WTC11 (cell line): ENCODE results near the gene ZNF609. TPM values are rescaled to one million over a fixed set of nuclear protein-coding genes. Genes with fewer than 3 reads are reported as not detected.

Experiments
- ATAC-seq: fragments of 200-7000 bp; cut with Tn5 transposase; 2 replicates; pipeline ENCODE4 v1.10.0; 2021; ENCODE audit warnings: mild to moderate bottlenecking, moderate library complexity
- CTCF ChIA-PET: fragments of 300-600 bp; sonication (Branson Sonifier 250); formaldehyde crosslinking; loops from one replicate; lab custom pipeline; 2021; ENCODE audit warnings: antibody characterized with exemption; lab: Charles Lee
- POLR2A ChIA-PET: fragments of 350-600 bp; sonication (Branson Sonifier 250); formaldehyde crosslinking; loops from one replicate; lab custom pipeline; 2021; ENCODE audit warnings: antibody characterized with exemption; lab: Charles Lee
- DNase-seq: peaks from one replicate; pipeline ENCODE4 v3.0.0; 2021; ENCODE audit warnings: low spot score
- H3K27ac Mint-ChIP-seq: 2 replicates; pipeline ENCODE4 v1.8.0; 2021; ENCODE audit warnings: mixed read lengths
- H3K27me3 Mint-ChIP-seq: 2 replicates; pipeline ENCODE4 v1.8.0; 2021; ENCODE audit warnings: low read depth, mild to moderate bottlenecking, moderate library complexity, mixed read lengths
- H3K36me3 Mint-ChIP-seq: 2 replicates; pipeline ENCODE4 v1.8.0; 2021; ENCODE audit warnings: mixed read lengths
- H3K4me1 Mint-ChIP-seq: 2 replicates; pipeline ENCODE4 v1.8.0; 2022; ENCODE audit warnings: mixed read lengths
- H3K4me3 Mint-ChIP-seq: 2 replicates; pipeline ENCODE4 v1.8.0; 2021; ENCODE audit warnings: mild to moderate bottlenecking, moderate library complexity, mixed read lengths
- H3K9me3 Mint-ChIP-seq: 2 replicates; pipeline ENCODE4 v1.8.0; 2021; ENCODE audit warnings: mixed read lengths
- ATF1 ChIP-seq: sonication (generic); formaldehyde crosslinking; IDR thresholded peaks from 2 replicates; pipeline ENCODE4 v1.8.1; 2023; ENCODE audit warnings: mild to moderate bottlenecking, moderate library complexity, missing genetic modification reagents
- CREM ChIP-seq: sonication (generic); formaldehyde crosslinking; IDR thresholded peaks from 2 replicates; pipeline ENCODE4 v1.8.1; 2022; ENCODE audit warnings: mild to moderate bottlenecking, missing genetic modification reagents, moderate library complexity
- ELF4 ChIP-seq: sonication (generic); formaldehyde crosslinking; IDR thresholded peaks from 2 replicates; pipeline ENCODE4 v1.8.1; 2022; ENCODE audit warnings: low read depth, mild to moderate bottlenecking, moderate library complexity, missing genetic modification reagents
- EMX1 ChIP-seq: fragments of 250-450 bp; sonication (Bioruptor Pico); IDR thresholded peaks from 2 replicates; pipeline ENCODE4 v1.8.0; 2021; ENCODE audit warnings: mild to moderate bottlenecking
- FOXJ3 ChIP-seq: sonication (generic); formaldehyde crosslinking; IDR thresholded peaks from 2 replicates; pipeline ENCODE4 v1.9.0; 2021; ENCODE audit warnings: missing genetic modification reagents, mild to moderate bottlenecking, borderline replicate concordance
- NFYB ChIP-seq: sonication (generic); formaldehyde crosslinking; conservative IDR thresholded peaks from 2 replicates; pipeline ENCODE4 v1.8.0; 2022; ENCODE audit warnings: low read depth, missing genetic modification reagents
- NR1H2 ChIP-seq: sonication (generic); formaldehyde crosslinking; IDR thresholded peaks from 2 replicates; pipeline ENCODE4 v1.9.0; 2021; ENCODE audit warnings: mild to moderate bottlenecking, moderate library complexity, missing genetic modification reagents
- RORB ChIP-seq: fragments of 250-450 bp; sonication (Bioruptor Pico); IDR thresholded peaks from 2 replicates; pipeline ENCODE4 v1.9.0; 2021; ENCODE audit warnings: mild to moderate bottlenecking
- SMAD4 ChIP-seq: sonication (generic); formaldehyde crosslinking; IDR thresholded peaks from 2 replicates; pipeline ENCODE4 v1.8.0; 2022; ENCODE audit warnings: mild to moderate bottlenecking, missing genetic modification reagents
- SOX15 ChIP-seq: fragments of 250-450 bp; sonication (Bioruptor Pico); IDR thresholded peaks from 2 replicates; pipeline ENCODE4 v1.9.0; 2021; ENCODE audit warnings: mild to moderate bottlenecking
- TCF7 ChIP-seq: sonication (generic); formaldehyde crosslinking; IDR thresholded peaks from 2 replicates; pipeline ENCODE4 v1.8.0; 2022; ENCODE audit warnings: mild to moderate bottlenecking, low read depth, missing genetic modification reagents, moderate library complexity
- TP53 ChIP-seq: sonication (generic); formaldehyde crosslinking; IDR thresholded peaks from 2 replicates; pipeline ENCODE4 v1.8.1; 2023; ENCODE audit warnings: mild to moderate bottlenecking, missing genetic modification reagents
- ZNF232 ChIP-seq: sonication (generic); formaldehyde crosslinking; IDR thresholded peaks from 2 replicates; pipeline ENCODE4 v1.8.0; 2022; ENCODE audit warnings: mild to moderate bottlenecking, missing genetic modification reagents
- ZNF416 ChIP-seq: fragments of 250-450 bp; sonication (Bioruptor Pico); IDR thresholded peaks from 2 replicates; pipeline ENCODE4 v1.9.0; 2021; ENCODE audit warnings: mild to moderate bottlenecking, inconsistent platforms
- ZNF671 ChIP-seq: fragments of 250-450 bp; sonication (Bioruptor Pico); IDR thresholded peaks from 2 replicates; pipeline ENCODE4 v1.8.0; 2021; ENCODE audit warnings: mild to moderate bottlenecking
- total RNA-seq: library from RNA; stranded (reverse); gene quantifications from 3 replicates; pipeline ENCODE4 v1.2.3, GENCODE V29; 2021
- TF ChIP-seq, protein P1 (sequence below): fragments of 200-600 bp; IDR thresholded peaks from 2 replicates; pipeline ENCODE4 v1.8.0; 2022; ENCODE audit warnings: antibody characterized with exemption
- TF ChIP-seq, protein P2 (sequence below): sonication (generic); formaldehyde crosslinking; IDR thresholded peaks from 2 replicates; pipeline ENCODE4 v1.8.0; 2022; ENCODE audit warnings: mild to moderate bottlenecking, missing genetic modification reagents
- TF ChIP-seq, protein P3 (sequence below): sonication (generic); formaldehyde crosslinking; conservative IDR thresholded peaks from 2 replicates; pipeline ENCODE4 v1.8.1; 2023; ENCODE audit warnings: mild to moderate bottlenecking, low read depth, missing genetic modification reagents, moderate library complexity
- TF ChIP-seq, protein P4 (sequence below): fragments of 250-450 bp; sonication (Bioruptor Pico); IDR thresholded peaks from 2 replicates; pipeline ENCODE4 v2.1.2; 2022; ENCODE audit warnings: mild to moderate bottlenecking, moderate library complexity
- TF ChIP-seq, protein P5 (sequence below): sonication (generic); formaldehyde crosslinking; IDR thresholded peaks from 2 replicates; pipeline ENCODE4 v1.8.1; 2022; ENCODE audit warnings: low read depth, mild to moderate bottlenecking, moderate library complexity, missing genetic modification reagents, borderline replicate concordance
- TF ChIP-seq, protein P6 (sequence below): fragments of 250-450 bp; sonication (Bioruptor Pico); conservative IDR thresholded peaks from 2 replicates; pipeline ENCODE4 v1.9.0; 2021; ENCODE audit warnings: mild to moderate bottlenecking
- TF ChIP-seq, protein P7 (sequence below): fragments of 250-450 bp; sonication (Bioruptor Pico); IDR thresholded peaks from 2 replicates; pipeline ENCODE4 v1.9.0; 2021; ENCODE audit warnings: mild to moderate bottlenecking

The ZNF609 gene
- total RNA-seq, 1 experiment from 2014 or later = 47.4 TPM

DNA sequence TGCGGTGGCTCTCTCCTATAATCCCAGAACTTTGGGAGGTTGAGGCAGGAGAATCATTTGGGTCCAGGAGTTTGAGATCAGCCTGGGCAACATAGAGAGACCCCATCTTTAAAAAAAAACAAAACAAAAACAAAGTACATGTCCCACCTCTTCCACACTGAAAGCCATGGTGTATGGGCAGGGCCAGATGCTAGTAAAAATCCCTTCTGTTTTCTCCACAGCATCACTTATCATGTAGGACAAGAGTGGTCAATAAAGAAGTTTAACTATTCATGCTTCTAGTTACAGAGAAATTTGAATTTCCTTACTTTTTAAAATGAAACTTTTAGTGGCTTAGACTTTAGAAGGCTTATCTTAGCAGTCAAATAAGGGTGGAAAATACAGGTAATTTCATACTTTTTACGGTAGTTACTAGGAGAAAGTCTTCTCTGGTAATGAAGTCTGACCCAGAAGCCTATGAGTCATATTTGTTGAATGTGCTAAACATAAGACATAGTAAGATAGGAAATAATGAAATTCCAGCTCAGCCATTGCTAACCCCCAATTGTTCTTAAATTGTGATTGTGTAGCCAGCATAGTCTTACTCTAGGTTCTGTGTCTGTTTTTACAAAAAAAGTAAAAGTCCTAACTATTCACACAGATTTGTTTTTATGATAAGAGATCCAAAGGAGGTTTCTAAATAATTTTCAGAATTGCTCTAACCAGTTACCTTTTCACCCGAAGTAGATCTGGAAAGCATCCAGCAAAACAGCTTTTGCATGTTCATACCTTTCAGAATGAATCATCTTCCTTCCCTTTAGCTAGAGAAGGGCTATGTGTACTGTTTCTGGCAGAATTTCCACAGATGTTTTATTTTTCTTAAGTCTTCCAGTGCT lies 16.4 kb upstream of the ZNF609 start:
- TF ChIP-seq ELF4 (CRISPR knock-in tag) (no peak), SMAD4 (CRISPR knock-in tag) (no peak), FOXJ3 (CRISPR knock-in tag) (no peak), SOX15 (CRISPR knock-in tag) (no peak), ZNF671 (CRISPR knock-in tag) (no peak), NR1H2 (CRISPR knock-in tag) (no peak), NFYB (CRISPR knock-in tag) (no peak), TP53 (CRISPR knock-in tag) (no peak)
- TF ChIP-seq, protein P1, sequence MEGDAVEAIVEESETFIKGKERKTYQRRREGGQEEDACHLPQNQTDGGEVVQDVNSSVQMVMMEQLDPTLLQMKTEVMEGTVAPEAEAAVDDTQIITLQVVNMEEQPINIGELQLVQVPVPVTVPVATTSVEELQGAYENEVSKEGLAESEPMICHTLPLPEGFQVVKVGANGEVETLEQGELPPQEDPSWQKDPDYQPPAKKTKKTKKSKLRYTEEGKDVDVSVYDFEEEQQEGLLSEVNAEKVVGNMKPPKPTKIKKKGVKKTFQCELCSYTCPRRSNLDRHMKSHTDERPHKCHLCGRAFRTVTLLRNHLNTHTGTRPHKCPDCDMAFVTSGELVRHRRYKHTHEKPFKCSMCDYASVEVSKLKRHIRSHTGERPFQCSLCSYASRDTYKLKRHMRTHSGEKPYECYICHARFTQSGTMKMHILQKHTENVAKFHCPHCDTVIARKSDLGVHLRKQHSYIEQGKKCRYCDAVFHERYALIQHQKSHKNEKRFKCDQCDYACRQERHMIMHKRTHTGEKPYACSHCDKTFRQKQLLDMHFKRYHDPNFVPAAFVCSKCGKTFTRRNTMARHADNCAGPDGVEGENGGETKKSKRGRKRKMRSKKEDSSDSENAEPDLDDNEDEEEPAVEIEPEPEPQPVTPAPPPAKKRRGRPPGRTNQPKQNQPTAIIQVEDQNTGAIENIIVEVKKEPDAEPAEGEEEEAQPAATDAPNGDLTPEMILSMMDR = no peak
- TF ChIP-seq, protein P2, sequence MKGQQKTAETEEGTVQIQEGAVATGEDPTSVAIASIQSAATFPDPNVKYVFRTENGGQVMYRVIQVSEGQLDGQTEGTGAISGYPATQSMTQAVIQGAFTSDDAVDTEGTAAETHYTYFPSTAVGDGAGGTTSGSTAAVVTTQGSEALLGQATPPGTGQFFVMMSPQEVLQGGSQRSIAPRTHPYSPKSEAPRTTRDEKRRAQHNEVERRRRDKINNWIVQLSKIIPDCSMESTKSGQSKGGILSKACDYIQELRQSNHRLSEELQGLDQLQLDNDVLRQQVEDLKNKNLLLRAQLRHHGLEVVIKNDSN (CRISPR knock-in tag) = no peak
- TF ChIP-seq, protein P3, sequence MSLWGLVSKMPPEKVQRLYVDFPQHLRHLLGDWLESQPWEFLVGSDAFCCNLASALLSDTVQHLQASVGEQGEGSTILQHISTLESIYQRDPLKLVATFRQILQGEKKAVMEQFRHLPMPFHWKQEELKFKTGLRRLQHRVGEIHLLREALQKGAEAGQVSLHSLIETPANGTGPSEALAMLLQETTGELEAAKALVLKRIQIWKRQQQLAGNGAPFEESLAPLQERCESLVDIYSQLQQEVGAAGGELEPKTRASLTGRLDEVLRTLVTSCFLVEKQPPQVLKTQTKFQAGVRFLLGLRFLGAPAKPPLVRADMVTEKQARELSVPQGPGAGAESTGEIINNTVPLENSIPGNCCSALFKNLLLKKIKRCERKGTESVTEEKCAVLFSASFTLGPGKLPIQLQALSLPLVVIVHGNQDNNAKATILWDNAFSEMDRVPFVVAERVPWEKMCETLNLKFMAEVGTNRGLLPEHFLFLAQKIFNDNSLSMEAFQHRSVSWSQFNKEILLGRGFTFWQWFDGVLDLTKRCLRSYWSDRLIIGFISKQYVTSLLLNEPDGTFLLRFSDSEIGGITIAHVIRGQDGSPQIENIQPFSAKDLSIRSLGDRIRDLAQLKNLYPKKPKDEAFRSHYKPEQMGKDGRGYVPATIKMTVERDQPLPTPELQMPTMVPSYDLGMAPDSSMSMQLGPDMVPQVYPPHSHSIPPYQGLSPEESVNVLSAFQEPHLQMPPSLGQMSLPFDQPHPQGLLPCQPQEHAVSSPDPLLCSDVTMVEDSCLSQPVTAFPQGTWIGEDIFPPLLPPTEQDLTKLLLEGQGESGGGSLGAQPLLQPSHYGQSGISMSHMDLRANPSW (CRISPR knock-in tag) = no peak
- TF ChIP-seq, protein P4, sequence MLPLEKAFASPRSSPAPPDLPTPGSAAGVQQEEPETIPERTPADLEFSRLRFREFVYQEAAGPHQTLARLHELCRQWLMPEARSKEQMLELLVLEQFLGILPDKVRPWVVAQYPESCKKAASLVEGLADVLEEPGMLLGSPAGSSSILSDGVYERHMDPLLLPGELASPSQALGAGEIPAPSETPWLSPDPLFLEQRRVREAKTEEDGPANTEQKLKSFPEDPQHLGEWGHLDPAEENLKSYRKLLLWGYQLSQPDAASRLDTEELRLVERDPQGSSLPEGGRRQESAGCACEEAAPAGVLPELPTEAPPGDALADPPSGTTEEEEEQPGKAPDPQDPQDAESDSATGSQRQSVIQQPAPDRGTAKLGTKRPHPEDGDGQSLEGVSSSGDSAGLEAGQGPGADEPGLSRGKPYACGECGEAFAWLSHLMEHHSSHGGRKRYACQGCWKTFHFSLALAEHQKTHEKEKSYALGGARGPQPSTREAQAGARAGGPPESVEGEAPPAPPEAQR (CRISPR knock-in tag) = no peak
- Mint-ChIP-seq H3K4me1 (no peaks in the 10 kb centered on the region), H3K4me3 (no peak overlapping the region), H3K27me3 (no peaks in the 10 kb centered on the region), H3K36me3 (no peaks in the 10 kb centered on the region), H3K27ac (no peak overlapping the region), H3K9me3 (no peaks in the 10 kb centered on the region)
- ChIA-PET CTCF (no interaction called here), POLR2A (no interaction called here)
- no peak for DNase-seq
- no peak for ATAC-seq

DNA sequence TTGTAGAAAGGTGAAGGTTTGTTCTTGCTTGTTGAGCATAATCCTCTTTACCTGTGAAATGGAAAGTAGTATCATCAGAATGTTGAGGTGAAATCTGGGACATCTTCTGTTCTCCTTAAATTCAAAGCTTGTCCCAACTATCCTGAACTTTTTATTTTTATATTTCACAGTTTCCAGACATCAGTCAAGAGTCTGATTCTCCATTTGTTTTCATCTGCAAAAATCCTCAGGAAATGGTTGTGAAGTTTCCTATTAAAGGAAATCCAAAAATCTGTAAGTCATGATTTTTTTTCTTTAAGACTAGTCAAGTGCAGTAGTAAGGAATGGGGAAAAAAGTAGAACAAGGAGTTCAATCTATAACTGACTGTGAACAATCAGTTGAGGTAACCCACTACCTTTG lies 15.5 kb upstream of the ZNF609 start:
- no peak overlapping the region for H3K4me3 Mint-ChIP-seq
- H3K36me3 Mint-ChIP-seq = 0 out of 2 replicates have a peak, but pooled peaks cover 2% of the 10 kb centered on the region
- POLR2A ChIA-PET = no interaction called here

More for the DNA sequence above, 15.5 kb upstream of the ZNF609 start:
- TF ChIP-seq ZNF232 (CRISPR knock-in tag) (no peak), EMX1 (CRISPR knock-in tag) (no peak), CREM (CRISPR knock-in tag) (no peak), ZNF416 (no peak), RORB (CRISPR knock-in tag) (no peak), ATF1 (no peak), TCF7 (CRISPR knock-in tag) (no peak), ZNF671 (CRISPR knock-in tag) (no peak)
- TF ChIP-seq, protein P5, sequence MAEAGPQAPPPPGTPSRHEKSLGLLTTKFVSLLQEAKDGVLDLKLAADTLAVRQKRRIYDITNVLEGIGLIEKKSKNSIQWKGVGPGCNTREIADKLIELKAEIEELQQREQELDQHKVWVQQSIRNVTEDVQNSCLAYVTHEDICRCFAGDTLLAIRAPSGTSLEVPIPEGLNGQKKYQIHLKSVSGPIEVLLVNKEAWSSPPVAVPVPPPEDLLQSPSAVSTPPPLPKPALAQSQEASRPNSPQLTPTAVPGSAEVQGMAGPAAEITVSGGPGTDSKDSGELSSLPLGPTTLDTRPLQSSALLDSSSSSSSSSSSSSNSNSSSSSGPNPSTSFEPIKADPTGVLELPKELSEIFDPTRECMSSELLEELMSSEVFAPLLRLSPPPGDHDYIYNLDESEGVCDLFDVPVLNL (CRISPR knock-in tag) = no peak
- TF ChIP-seq, protein P6, sequence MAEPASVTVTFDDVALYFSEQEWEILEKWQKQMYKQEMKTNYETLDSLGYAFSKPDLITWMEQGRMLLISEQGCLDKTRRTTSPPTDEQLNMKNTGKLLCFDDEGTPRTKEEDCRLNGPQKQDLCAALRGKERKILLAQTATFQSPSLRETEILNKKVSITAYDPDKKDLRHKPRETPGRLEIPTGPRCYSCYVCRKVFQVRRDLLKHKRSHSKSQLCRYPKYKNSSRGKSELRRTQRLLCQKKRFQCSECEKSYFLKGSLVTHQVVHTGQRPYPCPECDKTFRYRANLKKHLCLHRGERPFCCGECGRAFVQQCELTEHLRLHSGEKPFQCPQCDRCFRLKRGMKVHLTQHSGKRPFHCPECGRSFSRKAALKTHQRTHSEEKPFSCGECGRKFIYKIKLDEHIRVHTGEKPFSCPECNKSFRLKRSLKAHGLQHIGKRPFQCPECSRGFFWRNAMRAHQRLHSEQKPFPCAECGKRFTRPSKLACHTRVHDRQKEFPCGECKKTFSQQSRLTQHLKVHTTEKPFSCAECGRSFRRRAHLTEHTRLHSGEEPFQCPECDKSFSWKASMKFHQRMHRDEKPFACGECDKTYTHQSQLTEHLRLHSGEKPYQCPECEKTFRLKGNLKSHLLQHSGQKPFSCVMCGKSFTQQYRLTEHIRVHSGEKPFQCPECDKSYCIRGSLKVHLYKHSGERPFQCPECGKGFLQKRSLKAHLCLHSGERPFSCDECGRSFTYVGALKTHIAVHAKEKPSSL (CRISPR knock-in tag) = no peak
- TF ChIP-seq, protein P2 (CRISPR knock-in tag) = no peak
- TF ChIP-seq, protein P7, sequence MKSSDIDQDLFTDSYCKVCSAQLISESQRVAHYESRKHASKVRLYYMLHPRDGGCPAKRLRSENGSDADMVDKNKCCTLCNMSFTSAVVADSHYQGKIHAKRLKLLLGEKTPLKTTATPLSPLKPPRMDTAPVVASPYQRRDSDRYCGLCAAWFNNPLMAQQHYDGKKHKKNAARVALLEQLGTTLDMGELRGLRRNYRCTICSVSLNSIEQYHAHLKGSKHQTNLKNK (CRISPR knock-in tag) = no peak
- TF ChIP-seq, all 79 proteins: peak for 0
- CTCF ChIA-PET = no interaction called here
- Mint-ChIP-seq H3K9me3 (no peaks in the 10 kb centered on the region), H3K4me1 (no peaks in the 10 kb centered on the region), H3K27ac (no peak overlapping the region), H3K27me3 (no peaks in the 10 kb centered on the region)
- DNase-seq (no peak), ATAC-seq (no peak)
